Left colon (tissue), 2 donors: Measurements from ENCODE around the gene TNFRSF12A. TPM values are rescaled to one million over a fixed set of nuclear protein-coding genes. Genes with fewer than 3 reads are reported as not detected.
"Not testable (repeated sequence)": the region's sequence is repeated elsewhere in the genome, so short reads cannot be mapped to it uniquely, and the experiment has no call there.

Source experiments
- ATAC-seq: fragments of 200-7000 bp; cut with Tn5 transposase; one replicate; pipeline ENCODE4 v1.9.1; 2020; ENCODE audit warnings: mild to moderate bottlenecking, moderate library complexity
- DNase-seq, 2 donors: peaks; one replicate each; pipeline ENCODE4 v3.0.0-alpha.2; 2020
- intact Hi-C, 2 donors: fragments of 100-400 bp; cut with DNase I in 1 of 2; cut with micrococcal nuclease in 1 of 2; formaldehyde crosslinking; loops; one replicate each; pipeline versions ENCODE4 v1.11.2 to v1.14.0; 2022; cut with DNase I, micrococcal nuclease
- total RNA-seq, 2 donors: library from RNA; stranded (reverse); fragmentation: NEBNext Ultra II Directional; extraction: Animal tissue kit (Norgen Biotek cat#: 25700); gene quantifications; one replicate each; pipeline ENCODE4 v1.2.1, GENCODE V29; 2021
- donor health status: DM: no; HTN: no; CAD: no.
- donor health status: DM: yes; HTN: yes; CAD: no.

TNFRSF12A gene
- total RNA-seq, 2 donors from 2014 or later = 10.5 to 19.3 TPM

GRCh38 chr16:3036726-3037315 lies 16.7 kb downstream of the TNFRSF12A start, which contains the start of gene BICDL2:
BICDL2 (minus strand) TSS chr16:3036944; CDS start chr16:3035496, 1,448 bp downstream.
- intact Hi-C loops = no loop called here
- peak; percentile 89 to 90 for DNase-seq
- peak; percentile 73 for ATAC-seq

- DNase-seq (peak; percentile 69 to 79), ATAC-seq (peak; percentile 47)
- intact Hi-C loops = no loop called here
These were observed 18.1 kb downstream of the TNFRSF12A start for GRCh38 chr16:3038256-3038655.

GRCh38 chr16:3038896-3039295 lies 18.7 kb downstream of the TNFRSF12A start:
- ATAC-seq = peak; percentile 73
- DNase-seq = peak; percentile 75 to 87
- intact Hi-C loops = no loop called here

- intact Hi-C loops = no loop called here
- ATAC-seq (no peak), DNase-seq (no peak)
These were observed 22.2 kb downstream of the TNFRSF12A start for GRCh38 chr16:3042376-3042775.

- DNase-seq = no peak
- intact Hi-C loops = no loop called here
- ATAC-seq = no peak
These were observed 24.5 kb downstream of the TNFRSF12A start for GRCh38 chr16:3044708-3045107.

GRCh38 chr16:3045758-3046640 lies 25.8 kb downstream of the TNFRSF12A start, which contains the start of gene MMP25:
MMP25 (plus strand) TSS chr16:3046561; CDS start chr16:3046918, 357 bp downstream.
- peak; percentile 46 for ATAC-seq
- intact Hi-C loops = no loop called here
- DNase-seq = peak in 1 of 2 donors; percentile 39

- ATAC-seq (peak; percentile 11), DNase-seq (no peak)
- intact Hi-C loops = no loop called here
These were observed 26.6 kb downstream of the TNFRSF12A start for GRCh38 chr16:3046641-3047386.

GRCh38 chr16:3047387-3047720 lies 27.2 kb downstream of the TNFRSF12A start:
- DNase-seq (no peak), ATAC-seq (peak; percentile 10)
- intact Hi-C loops = no loop called here

GRCh38 chr16:3049921-3050481 lies 29.8 kb downstream of the TNFRSF12A start:
- no peak for ATAC-seq
- intact Hi-C loops = no loop called here

GRCh38 chr16:3050487-3050886 lies 30.3 kb downstream of the TNFRSF12A start:
- ATAC-seq (no peak), DNase-seq (no peak)
- intact Hi-C loops = no loop called here

More at GRCh38 chr16:3049921-3050481, 29.8 kb downstream of the TNFRSF12A start:
- DNase-seq = no peak

GRCh38 chr16:3051009-3051408 lies 30.8 kb downstream of the TNFRSF12A start:
- ATAC-seq = no peak
- no peak for DNase-seq
- intact Hi-C loops = no loop called here

GRCh38 chr16:3051494-3051893 lies 31.3 kb downstream of the TNFRSF12A start:
- DNase-seq (no peak), ATAC-seq (no peak)
- intact Hi-C loops = no loop called here

GRCh38 chr16:3052571-3053329 lies 32.6 kb downstream of the TNFRSF12A start:
- peak; percentile 21 for ATAC-seq
- DNase-seq, intact Hi-C loops: not testable (repeated sequence)

GRCh38 chr16:3053330-3053710 lies 33.2 kb downstream of the TNFRSF12A start:
- intact Hi-C loops, DNase-seq: not testable (repeated sequence)
- peak; percentile 28 for ATAC-seq

- ATAC-seq (no peak), DNase-seq (no peak)
- intact Hi-C loops = no loop called here
These were observed 35.0 kb downstream of the TNFRSF12A start for GRCh38 chr16:3054965-3055733.

GRCh38 chr16:3055734-3056115 lies 35.6 kb downstream of the TNFRSF12A start:
- ATAC-seq, intact Hi-C loops, DNase-seq: not testable (repeated sequence)

GRCh38 chr16:3056336-3057180 lies 36.4 kb downstream of the TNFRSF12A start:
- intact Hi-C loops = no loop called here
- DNase-seq (no peak), ATAC-seq (no peak)
